ENCODE measurements around the gene POLR2M. TPM values are rescaled to one million over a fixed set of nuclear protein-coding genes. Genes with fewer than 3 reads are reported as not detected.

Gene POLR2M
- total and polyA plus RNA-seq, 4 donors: 102 to 246 (median 178) TPM

Other genes with a start within 250 kb of the POLR2M start
- gene MYZAP, start 114.8 kb upstream of the POLR2M start, total RNA-seq: 1 to 10 TPM in 1 of 2 donors, under 1 TPM in 1; 0.84 to 4.2 TPM
- gene MYZAP, start 114.8 kb upstream of the POLR2M start, polyA plus RNA-seq: 1 to 10 TPM in 1 of 2 donors, under 1 TPM in 1; 0.38 to 7.5 TPM